Right ventricle myocardium superior (tissue), 1 donor: ENCODE data around the gene IFNA2. TPM values are rescaled to one million over a fixed set of nuclear protein-coding genes. Genes with fewer than 3 reads are reported as not detected.
"Not testable (repeated sequence)": the region's sequence is repeated elsewhere in the genome, so short reads cannot be mapped to it uniquely, and the experiment has no call there.

Source experiments
- ATAC-seq: fragments of 200-7000 bp; cut with Tn5 transposase; one replicate; pipeline ENCODE4 v1.9.1; 2020; ENCODE audit warnings: mild to moderate bottlenecking; ENCODE audit not compliant: poor library complexity
- DNase-seq: peaks from one replicate; pipeline ENCODE4 v3.0.0-alpha.2; 2020
- intact Hi-C: fragments of 100-400 bp; cut with DNase I; formaldehyde crosslinking; loops from one replicate; pipeline ENCODE4 v1.11.2; 2022
- long read RNA-seq: library from polyadenylated mRNA; unstranded; transcript quantifications from one replicate; pipeline ENCODE4 v2.0.0, GENCODE V29; 2021
- total RNA-seq: library from RNA; stranded (reverse); fragmentation: NEBNext Ultra II Directional; extraction: Animal tissue kit (Norgen Biotek cat#: 25700); gene quantifications from one replicate; pipeline ENCODE4 v1.2.1, GENCODE V29; 2021
- donor health status: DM: no; HTN: yes; CAD: no; lungs with severe emphysema.

IFNA2 gene
- total RNA-seq = not detected
- long read RNA-seq = 0 reads

- intact Hi-C loops = no loop called here
- DNase-seq (no peak), ATAC-seq (no peak)
Observed at GRCh38 chr9:21385131-21385670, at the start of gene IFNA2. IFNA2 (minus strand) TSS chr9:21385398; CDS start chr9:21385329, 69 bp downstream.

DNA sequence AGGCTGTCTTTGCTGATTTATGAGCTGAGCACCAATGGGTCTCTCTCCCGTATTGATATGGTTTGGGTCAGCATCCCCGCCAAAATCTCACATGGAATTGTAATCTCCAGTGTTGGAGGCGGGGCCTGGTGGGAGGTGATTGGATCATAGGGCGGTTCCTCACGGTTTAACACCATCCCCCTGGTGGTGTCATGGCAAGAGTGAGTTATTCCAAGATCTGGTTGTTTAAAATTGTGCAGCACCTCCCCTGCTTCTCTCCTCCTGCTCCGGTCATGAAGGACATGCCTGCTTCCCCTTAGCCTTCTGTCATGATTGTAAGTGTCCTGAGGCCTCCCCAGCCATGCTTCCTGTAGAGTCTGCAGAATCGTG, 49.8 kb upstream of the IFNA2 start:
- ATAC-seq, intact Hi-C loops, DNase-seq: not testable (repeated sequence)

DNA sequence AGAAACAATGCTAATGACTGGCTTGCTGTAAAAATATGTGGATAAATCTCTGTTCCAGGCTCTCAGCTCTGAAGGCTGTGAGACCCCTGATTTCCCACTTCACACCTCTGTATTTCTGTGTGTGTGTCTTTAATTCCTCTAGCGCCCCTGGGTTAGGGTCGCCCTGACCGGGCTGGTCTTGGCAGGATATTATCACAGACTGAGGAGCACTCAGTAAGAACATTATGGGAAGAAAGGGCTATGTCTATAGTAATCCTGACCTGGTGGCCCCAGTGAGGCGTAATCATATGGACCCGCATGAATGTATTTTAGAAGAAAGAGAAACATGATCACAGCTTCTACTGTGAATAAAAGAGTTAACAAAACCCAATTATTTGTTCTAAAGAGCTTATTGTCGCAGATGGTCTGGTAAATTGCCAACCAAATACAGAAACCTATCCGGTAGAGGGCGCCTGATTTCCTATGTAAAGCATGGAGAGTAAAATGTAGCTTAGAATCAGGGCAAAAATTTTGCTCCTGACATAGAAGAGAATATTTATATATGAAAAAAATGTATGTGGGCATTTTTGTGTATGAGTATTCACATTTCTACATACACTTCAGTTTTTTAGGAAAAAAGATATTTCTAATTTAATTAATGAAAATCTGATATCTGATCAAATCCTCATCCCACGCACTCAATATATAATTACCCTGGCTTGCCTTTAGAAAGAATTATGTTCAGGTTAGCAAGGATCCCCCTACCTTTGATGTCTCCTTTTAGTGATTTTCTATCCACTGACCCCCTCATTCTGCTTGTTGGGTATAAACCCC, 49.2 kb upstream of the IFNA2 start:
- DNase-seq = no peak
- intact Hi-C loops = no loop called here
- ATAC-seq = no peak

DNA sequence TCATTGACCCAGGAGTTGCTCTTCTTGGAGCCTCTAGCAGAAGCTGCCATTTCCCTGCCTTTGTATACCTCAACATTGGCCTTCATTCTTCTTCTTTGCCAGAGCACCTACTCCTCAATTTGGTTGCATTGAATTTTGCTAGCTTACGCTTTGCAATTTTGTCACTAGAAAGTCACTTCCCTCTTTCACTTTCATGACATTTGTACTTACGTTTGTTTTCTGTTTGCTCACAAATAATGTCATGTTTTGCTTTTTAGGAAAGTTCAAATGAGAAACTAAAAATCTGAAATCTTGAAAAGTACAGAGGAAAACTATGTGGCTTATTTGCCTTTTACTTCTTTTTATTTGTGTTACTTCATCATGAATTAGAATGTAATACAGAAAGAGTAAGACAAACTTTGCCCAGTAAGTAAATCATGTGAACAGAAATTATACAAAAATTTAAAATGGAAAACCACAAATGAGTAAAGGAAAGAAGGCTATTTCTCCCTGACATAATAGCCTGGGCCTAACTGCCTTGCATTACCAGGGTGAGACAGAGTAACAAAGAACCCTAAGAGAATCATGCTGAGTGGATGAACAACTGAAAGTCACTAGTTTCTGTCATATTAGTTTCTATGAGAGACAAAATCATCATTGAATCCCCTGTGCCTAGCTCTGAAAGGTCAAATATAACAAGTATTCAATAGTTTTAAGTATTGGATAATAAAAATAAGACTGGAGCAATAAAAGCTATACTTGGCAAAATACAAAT, 47.7 kb upstream of the IFNA2 start:
- intact Hi-C loops = no loop called here
- DNase-seq (no peak), ATAC-seq (no peak)

GRCh38 chr9:21429191-21429590, 44.0 kb upstream of the IFNA2 start:
- ATAC-seq (no peak), DNase-seq (no peak)
- intact Hi-C loops = no loop called here

DNA sequence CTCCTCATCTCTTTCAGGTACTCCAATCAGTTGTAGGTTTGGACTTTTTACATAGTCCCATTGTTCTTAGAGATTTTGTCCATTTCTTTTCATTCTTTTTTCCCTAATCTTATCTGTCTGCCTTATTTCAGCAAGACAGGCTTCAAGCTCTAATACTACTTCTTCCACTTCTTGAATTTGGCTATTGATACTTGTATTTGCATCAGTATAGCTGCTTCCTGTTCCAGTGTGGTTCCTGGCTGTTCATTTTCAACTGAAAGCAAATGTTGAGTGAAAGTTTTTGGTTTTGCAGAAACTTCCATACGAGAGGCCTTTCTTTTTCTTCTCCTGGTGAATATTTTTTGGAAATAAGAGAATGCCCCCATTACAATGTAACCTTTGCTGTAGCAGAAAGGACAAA, 43.0 kb upstream of the IFNA2 start:
- DNase-seq = no peak
- intact Hi-C loops = no loop called here
- ATAC-seq = no peak

DNA sequence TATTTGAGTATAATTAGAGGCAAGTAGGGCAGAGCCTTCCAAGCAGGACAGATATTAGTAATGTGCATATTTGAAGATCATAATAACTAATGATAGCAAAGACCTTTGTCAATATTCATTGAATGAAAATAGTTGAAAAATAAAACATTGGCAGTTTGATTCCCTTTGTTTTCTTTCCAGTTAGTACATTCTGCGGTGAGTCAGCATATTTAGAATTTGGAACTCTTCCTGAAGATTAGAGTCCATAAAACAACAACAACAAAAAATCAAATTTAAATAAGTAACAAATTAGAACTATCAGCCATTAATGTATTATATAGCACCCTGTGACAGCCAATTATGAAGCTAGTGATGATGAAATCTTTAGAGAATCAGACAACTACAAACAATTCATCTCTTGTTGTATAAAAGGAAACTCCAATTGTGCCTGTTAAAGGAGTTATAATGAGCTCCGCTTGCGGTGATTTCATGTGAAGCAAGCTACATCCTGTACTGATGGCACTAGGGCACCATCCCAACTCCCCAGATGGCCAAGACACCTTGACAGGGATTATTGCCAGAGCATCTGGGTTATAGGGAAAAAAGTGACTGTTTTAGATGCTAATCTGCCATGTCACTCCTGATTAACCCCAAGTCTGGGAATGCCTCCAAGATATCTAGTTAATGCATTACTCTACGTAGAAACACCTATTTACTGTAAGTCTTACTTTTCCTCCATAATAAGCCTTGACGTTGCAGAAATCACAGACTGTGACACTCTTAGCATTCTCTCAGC, 30.5 kb upstream of the IFNA2 start:
- ATAC-seq = no peak
- intact Hi-C loops = no loop called here
- DNase-seq = no peak

DNA sequence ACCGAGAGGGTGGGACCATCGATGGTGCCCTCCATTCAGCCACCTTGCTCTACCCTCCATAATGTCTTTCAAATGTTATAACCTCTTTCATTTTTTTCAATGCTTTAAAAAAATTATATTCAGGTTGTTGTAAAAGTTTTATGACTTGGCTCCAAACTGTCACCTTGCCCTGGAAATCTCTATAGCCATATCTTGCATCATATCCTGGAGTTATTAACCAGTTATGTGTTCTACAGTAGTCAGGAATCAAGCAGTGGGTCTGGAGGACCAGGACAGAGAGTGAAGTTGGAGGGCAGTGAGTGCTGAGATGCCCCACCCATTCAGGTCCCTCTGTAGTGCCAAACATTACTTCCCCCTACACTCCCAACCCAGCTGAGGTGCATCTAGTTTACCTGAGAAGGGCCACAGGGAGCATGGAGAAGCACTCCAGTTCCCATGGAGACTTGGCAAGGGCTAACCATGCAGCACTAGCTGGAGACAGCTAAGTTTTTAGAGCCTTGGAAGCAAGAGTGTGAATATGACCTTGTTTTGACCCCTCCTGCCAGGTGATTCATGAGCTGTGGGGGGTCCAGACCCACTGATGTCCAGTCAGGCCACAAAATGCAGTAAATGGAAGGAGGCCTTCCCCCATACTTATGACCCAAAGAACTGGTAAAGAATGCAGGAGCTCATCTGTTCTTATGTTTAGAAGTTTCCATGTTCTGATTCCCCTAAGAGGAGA, 29.2 kb upstream of the IFNA2 start:
- no peak for DNase-seq
- no peak for ATAC-seq
- intact Hi-C loops = no loop called here

- intact Hi-C loops = no loop called here
- DNase-seq (no peak), ATAC-seq (no peak)
Observed at GRCh38 chr9:21413624-21414023, 28.4 kb upstream of the IFNA2 start.

DNA sequence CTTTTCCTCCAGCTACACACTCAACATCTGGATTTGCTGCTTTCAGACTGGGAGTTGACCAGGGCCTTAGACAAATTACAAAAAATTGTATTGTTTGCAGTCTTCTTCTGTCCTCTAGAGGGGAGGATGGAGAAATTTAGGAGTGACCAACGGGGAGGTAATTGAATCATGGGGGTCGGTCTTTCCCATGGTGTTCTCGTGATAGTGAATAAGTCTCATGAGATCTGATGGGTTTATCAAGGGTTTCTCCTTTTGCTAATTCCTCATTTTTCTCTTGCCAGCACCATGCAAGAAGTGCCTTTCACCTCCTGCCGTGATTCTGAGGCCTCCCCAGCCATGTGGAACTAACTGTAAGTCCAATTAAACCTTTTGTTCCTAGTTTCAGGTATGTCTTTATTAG, 28.0 kb upstream of the IFNA2 start:
- intact Hi-C loops = no loop called here
- DNase-seq = no peak
- ATAC-seq = no peak

DNA sequence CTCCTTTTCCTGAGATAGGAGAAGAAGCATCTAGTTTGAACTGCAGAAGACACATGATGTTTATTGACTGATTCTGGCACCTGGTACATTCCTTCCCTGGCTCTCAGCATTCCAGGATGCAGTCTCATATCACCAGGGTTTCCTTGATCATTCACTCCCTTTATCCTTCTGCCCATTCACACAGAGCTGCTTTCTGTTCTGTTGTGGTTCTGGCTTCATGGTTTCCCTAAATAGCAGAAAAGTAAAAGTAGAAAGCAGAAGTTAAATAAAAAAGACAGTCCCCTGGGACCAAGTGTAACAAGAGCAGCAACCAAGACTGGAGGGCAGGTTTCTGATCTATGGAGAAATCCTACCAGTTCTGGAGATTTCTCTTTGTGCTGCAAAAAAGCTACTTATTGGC, 26.9 kb upstream of the IFNA2 start:
- ATAC-seq (no peak), DNase-seq (no peak)
- intact Hi-C loops = no loop called here

- intact Hi-C loops = no loop called here
- DNase-seq = no peak
- ATAC-seq = no peak
Observed at GRCh38 chr9:21408817-21409216, 23.6 kb upstream of the IFNA2 start, which contains the start of gene IFNA8. IFNA8 (plus strand) TSS chr9:21409117; CDS start chr9:21409177, 60 bp downstream.

- ATAC-seq = no peak
- no peak for DNase-seq
- intact Hi-C loops = no loop called here
Observed at GRCh38 chr9:21404146-21404545, 18.9 kb upstream of the IFNA2 start.

DNA sequence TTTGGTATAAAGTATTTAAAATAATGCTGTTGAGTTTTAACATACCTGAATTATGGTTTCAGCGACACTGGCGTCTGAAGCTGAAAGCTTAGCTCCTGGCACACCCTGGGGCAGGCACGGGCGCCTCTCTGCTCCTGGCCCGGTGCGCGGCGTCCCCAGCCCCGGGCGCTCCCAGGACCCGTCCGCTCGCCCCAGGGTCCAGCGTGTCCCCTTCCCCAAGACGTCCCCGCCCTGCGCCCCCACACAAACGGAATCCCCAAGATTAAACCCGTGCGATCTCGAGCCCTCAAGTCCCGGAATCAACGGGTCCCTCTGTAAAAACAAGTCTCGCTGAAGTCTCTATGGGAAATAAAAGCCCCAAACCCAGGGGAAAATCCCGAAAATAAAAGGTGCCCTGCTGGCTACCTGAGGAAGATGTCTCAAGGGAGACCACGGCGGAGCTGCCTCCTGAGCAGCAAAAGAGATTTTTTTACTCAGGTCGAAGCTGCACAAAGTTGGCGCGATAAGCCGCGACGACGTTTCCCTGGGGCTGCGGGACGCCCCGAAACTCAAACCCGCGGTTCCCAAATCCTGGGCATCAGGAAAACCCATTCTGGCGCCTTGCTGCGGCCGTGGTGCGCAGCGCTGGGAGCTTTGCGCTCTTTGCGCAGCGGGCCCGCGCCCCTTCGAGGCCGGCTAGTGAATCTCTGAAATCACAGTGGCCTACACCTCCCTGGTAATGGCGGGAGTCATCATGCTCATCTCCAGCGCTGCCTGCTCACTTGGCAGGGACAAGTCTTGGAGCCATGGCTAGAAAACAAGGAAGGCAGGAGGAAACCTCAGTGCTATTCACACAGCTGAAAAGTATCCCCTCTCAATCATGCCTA, 17.4 kb upstream of the IFNA2 start:
- ATAC-seq (no peak), DNase-seq (no peak)
- intact Hi-C loops = no loop called here

DNA sequence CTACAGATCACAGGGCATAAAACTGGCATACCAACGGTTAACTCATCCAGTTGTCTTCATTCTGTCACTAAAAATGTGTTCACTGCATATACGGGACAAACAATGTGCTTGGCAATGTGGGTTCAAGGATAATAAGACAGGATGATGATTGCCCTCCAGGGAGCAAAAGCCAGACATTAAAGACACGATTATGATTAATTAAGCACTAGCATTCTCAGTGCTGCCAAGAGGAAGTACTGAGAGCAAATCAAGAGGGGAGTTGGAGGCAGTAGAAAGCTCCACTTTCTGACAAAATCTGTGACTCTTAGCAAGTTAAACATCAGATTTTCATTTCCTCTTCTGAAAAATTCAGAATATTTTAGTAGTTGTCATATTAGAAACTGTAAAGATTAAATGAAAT, 14.8 kb upstream of the IFNA2 start:
- intact Hi-C loops = loop anchor here (5.0 kb wide), 1 partner anchor 73 kb away; no protein-coding TSS in a partner anchor

GRCh38 chr9:21398955-21399489, 13.8 kb upstream of the IFNA2 start:
- intact Hi-C loops = loop anchor here (5.0 kb wide), 1 partner anchor 72 kb away; no protein-coding TSS in a partner anchor
- no peak for ATAC-seq
- no peak for DNase-seq

More for the DNA sequence above, 14.8 kb upstream of the IFNA2 start:
- no peak for ATAC-seq
- no peak for DNase-seq
